SK-N-SH treated with all-trans-retinoic acid at 6 μM for 48 hours (cell line): ENCODE data around the gene ZNF680.

Source experiments
- ARNTL ChIP-seq: fragments of 450-650 bp; formaldehyde crosslinking; IDR thresholded peaks from 2 replicates; pipeline ENCODE4 v1.5.0; 2020; ENCODE audit warnings: low read depth, mild to moderate bottlenecking, moderate library complexity, borderline replicate concordance
- ZC3H10 ChIP-seq: fragments of 250-450 bp; sonication (Bioruptor Pico); IDR thresholded peaks from 2 replicates; pipeline ENCODE4 v1.5.1; 2021; ENCODE audit warnings: mild to moderate bottlenecking, moderate library complexity
- ZFP3 ChIP-seq: fragments of 250-450 bp; sonication (Bioruptor Pico); IDR thresholded peaks from 2 replicates; pipeline ENCODE4 v1.5.0; 2020; ENCODE audit warnings: mild to moderate bottlenecking, moderate library complexity
- ZFP30 ChIP-seq: fragments of 450-650 bp; formaldehyde crosslinking; IDR thresholded peaks from 2 replicates; pipeline ENCODE4 v1.5.0; 2022; ENCODE audit warnings: mild to moderate bottlenecking, moderate library complexity
- TF ChIP-seq, protein P1 (sequence below): fragments of 250-450 bp; sonication (Bioruptor Pico); IDR thresholded peaks from 2 replicates; pipeline ENCODE4 v1.5.1; 2020; ENCODE audit warnings: low read depth, mild to moderate bottlenecking, moderate library complexity

DNA sequence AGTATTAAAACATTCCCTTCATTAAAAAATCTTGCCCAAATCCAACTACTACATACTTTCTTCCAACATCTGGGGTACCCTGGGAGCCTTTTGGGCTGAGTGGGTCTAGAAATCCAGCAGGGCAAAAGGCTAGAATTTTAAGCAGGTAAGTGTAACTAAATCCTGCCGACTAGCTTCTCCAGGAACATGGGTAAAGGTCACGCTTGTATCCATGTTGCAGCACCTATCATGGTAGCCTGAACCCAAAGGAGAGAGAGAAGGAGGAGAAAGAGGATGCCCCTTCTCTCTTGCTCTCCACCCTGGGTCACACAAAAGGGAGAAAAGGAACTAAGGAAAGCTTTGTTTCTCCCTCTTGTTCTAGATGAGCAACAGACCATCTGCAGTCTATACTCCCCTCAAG is 53.3 kb downstream of the ZNF680 start:
- TF ChIP-seq ARNTL (CRISPR knock-in tag), result no peak
- TF ChIP-seq, protein P1, sequence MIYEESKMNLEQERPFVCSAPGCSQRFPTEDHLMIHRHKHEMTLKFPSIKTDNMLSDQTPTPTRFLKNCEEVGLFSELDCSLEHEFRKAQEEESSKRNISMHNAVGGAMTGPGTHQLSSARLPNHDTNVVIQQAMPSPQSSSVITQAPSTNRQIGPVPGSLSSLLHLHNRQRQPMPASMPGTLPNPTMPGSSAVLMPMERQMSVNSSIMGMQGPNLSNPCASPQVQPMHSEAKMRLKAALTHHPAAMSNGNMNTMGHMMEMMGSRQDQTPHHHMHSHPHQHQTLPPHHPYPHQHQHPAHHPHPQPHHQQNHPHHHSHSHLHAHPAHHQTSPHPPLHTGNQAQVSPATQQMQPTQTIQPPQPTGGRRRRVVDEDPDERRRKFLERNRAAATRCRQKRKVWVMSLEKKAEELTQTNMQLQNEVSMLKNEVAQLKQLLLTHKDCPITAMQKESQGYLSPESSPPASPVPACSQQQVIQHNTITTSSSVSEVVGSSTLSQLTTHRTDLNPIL, result no peak
- no peak for TF ChIP-seq ZFP3 (CRISPR knock-in tag)
- no peak for TF ChIP-seq ZC3H10 (CRISPR knock-in tag)
- no peak for TF ChIP-seq ZFP30 (CRISPR knock-in tag)
